Renal pelvis (tissue), 4 donors: ENCODE results near the gene LRTM2. TPM values are rescaled to one million over a fixed set of nuclear protein-coding genes. Genes with fewer than 3 reads are reported as not detected.

Experiments
- DNase-seq: peaks from one replicate; pipeline ENCODE4 v3.0.0-alpha.2; 2013
- polyA plus RNA-seq, 3 donors: library from polyadenylated mRNA; unstranded; fragments of 120-200 nt; gene quantifications; one replicate each; pipeline ENCODE4 v1.2.1, GENCODE V29; 2013; ENCODE audit not compliant: insufficient read length in 3 of 3

The LRTM2 gene
- polyA plus RNA-seq, 3 donors, result 0.13 to 0.75 (median 0.67) TPM

DNA sequence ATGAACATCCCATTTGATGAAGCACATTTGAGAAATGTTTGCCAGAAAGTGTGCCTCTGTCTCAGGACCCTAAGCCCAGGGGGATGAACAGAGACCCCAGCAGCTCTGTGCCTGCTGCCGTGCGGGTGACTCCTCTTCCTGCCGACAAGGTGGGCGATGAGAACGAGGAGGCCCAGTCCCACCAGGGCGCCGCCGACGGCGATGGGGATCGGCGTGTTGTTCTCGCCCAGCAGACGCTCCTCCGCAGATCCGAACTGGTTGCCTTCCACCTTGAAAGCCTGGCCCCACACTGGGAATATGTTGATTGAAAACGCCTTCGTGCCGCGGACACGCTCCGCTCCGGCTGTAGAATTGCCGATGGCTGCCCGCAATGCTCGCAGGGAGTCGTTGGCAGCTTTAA, 44.1 kb downstream of the LRTM2 start:
- no peak for DNase-seq

DNA sequence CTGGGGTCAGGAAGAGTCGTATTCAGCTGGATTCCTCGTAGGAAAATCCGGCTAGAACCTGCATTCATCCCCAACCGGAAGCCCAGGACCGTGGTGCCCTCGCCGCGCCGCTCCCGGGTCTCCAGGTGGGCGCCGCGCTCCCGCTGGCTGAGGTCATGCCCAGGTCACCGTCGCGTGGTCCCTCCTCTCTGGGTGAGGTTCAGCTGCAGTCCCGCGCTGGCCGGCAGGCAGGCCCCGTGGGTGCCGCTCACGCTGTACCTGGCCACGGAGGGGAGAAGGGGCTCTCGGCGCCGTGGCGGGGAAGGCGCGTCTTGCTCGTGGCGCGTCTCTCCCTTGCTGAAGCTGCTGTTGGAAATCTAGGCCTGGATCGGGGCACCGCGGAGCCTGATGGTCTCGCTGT, 44.5 kb downstream of the LRTM2 start:
- DNase-seq, result no peak

DNA sequence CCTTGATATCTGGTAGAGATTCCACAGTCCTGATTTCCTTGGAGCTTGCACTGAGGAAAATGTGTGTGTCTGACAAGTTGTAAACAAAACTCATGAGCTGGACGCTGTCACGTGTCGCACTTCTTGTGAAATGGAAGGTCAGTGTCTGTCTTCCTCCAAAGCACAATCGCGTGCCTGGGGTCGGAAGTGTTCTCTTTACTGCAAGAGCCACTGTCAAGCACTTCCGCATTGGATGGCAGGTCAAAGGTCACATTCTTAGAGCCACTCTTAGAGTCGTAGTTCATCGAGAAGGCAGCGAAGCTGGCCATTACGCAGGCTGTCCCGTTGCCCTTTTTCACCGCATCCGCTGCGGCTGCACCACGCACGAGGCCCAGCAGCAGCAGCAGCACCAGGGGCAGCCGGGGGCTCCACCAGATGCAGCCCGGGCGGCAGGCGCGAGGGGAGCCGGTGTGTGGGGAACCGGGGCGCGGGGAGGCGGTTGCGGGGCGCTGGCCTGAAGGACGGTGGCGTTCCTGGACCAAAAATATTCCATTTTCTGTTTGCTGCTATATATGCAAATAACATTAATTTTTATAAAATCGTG, 45.0 kb downstream of the LRTM2 start:
- no peak for DNase-seq

DNA sequence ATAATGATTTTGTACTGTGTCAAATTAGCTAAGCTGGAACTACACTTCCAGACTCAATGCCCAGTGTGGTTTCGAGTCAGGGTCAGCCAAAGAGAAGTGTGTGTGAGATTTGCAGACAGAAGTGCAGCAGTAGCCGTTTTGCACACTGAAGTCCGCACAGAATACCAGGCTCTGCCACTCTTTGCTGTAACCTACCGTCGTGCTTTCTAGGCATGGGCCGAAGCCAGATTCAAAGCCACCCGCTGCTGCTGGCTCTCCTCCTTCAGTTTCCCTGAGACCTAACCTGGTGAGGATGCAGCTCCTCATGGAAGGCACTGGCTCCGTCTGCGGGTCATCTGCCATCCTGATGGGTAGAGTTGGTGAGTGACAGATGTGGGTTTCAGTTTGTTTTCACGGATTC, 48.8 kb downstream of the LRTM2 start:
- no peak for DNase-seq

DNA sequence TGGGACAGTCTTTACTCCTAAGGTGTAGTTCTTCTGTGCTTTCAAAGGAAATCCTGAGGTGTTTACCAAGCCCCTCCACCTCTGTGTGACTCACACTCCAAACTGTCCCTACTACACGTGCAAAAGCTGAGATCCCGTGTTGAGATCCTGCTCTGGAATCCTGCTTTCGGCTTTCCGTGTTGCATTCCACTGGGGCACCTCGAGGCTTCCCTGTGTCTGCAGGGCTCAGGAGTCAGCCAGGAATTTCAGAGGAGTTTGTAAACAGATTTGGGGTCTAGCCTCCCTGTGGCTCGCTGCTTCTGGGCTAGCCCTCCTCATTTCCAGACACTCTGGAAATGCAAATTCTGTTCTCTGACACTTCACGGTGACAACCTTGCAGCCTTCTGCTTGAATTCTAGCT, 49.7 kb downstream of the LRTM2 start:
- no peak for DNase-seq

DNA sequence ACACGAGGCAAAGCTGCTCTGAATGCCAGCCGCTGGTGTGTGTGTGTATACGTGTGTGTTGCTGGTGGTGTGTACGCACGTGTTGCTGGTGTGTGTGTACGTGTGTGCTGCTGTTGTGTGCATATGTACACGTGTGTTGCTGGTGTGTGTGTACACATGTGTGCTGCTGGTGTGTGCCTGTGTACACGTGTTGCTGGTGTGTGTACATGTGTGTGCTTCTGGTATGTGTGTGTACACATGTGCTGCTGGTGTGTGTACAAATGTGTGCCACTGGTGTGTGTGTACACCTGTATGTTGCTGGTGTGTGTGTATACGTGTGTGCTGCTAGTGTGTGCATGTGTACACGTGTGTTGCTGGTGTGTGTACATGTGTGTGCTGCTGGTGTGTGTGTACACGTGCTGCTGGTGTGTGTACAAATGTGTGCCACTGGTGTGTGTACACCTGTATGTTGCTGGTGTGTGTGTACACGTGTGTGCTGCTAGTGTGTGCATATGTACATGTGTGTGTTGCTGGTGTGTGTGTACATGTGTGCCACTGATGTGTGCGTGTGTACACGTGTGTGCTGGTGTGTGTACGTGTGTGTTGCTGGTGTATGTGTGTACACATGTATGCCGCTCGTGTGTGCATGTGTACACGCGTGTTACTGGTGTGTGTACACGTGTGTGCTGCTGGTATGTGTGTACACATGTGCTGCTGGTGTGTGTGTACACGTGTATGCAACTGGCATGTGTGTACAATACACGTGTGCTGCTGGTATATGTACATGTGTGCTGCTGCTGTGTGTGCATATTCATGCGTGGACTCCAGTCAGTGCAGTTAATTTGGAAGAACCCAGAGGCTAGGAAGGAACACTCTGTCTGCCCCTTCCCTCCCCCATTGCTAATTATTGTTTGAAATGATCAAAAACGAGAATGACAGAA, 50.9 kb downstream of the LRTM2 start:
- DNase-seq, result no peak

DNA sequence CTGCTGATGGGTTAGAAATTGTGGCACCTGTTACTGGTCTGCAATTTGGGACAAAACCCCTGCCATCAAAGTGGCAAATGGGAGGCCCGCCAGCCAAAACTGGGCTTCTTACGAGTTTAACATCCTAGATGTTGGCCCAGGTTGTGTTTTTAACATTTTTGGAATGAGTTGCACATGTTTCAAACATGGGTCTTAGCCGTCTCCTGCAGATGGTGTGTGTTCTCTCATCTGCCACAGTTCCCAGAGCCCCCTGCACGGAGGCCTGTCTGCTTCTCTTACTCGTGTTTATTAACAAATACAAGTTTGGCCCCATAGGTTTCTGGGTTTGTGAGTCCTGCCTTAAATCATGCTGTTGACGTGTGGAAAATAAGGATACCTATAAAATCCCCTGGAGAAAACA, 51.6 kb downstream of the LRTM2 start:
- DNase-seq, result no peak

DNA sequence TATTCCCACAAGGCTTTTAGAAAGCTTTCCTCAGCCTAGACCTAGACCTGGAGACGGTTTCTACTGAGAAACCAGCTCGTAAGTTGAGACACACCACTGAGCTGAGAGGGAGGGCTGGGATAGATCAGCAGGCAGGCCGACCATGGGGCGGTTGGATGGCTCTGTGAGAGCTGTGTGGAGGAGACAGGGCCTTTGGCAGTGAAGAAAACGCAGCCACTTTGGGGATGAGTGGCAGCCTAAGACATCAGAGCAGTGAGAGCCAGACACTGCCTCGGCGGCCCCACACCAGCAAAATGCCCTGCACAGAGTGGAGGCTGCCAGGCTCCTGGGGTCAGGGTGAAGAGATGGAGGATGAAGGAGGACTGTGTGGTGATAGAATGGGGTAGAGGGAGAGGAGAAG, 52.1 kb downstream of the LRTM2 start:
- DNase-seq, result no peak

DNA sequence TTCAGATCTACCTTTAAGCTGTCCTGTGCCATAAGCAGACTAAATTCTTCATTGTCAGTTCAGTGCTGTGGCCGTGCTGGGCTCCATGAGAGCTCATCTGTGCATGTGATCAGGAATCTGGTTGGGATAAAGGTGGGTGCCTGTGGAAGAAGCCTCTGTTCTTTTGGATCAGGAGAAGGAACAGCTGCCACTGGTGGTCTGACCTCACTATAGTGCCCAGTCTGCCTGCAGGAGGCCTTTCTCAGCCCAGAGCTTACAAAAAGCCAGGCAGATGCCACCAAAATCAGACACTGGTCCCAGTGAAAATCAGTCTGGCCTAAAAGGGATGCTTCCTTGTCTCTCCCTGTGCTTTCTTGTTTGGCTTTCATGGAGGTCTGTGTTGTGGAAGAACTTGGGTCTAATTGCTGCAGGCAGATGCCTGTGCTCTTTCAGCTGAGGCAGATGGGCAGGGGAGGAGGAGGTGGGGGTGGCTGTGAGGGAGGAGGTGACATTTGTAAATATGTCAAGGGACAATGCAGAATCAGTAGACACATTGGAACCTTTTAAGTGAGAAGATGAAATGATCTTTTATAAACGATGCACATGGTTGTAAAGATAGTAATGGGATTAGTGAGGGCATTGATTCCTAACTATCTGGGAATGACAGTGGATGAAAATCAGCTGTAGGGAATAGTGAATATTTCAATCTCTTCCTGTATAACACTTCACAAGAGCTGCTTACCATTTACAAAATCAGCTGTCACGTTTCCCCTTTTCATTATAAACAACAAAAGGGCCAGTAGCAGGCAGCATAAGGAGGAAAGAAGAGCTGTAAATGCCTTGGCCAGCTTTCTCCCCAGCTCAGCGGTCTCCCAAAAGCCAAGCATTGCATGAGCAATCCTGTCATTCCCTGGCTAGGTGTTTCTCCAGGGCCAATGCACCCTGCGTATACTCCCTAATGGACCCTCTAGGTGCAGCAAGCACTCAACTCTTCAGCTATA, 53.5 kb downstream of the LRTM2 start:
- DNase-seq, result peak; percentile 21

DNA sequence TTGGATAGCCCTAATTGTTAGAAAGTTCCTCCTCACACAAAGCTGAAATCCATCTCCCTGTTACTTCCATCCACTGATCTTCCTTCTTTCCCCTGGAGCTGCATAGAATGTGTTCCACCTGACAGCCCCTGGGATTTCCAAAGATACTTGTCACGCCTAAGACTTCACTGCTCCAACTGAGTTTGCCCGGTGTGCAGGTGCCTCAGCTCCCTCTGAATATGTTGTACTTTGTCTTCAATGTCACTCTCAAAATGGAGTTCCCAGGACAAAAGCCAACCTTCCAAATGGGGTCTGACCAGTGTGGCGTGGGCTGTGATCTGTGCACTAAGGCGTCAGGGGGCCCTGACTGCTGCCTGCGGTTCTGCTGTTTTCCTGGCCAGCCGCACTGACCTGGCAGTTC, 55.2 kb downstream of the LRTM2 start:
- DNase-seq, result no peak

DNA sequence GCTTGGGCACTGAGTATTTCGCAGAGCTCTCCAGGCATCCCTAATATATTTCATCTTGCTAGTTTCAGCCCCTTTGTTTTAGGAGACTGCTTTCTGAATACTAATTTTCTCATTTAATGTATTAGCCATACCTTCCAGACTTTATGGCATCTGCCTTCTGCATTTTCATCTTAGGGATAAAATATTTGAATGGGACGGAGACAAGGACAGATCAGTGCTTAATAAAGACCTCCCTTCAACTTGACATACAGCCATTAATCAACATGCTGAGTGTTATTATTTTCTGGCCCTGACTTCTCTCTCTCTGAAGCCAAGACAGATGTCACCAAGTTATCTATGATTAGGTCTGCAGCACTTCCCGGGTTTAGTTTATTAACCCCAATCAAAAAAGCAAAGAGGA, 55.7 kb downstream of the LRTM2 start:
- no peak for DNase-seq

DNA sequence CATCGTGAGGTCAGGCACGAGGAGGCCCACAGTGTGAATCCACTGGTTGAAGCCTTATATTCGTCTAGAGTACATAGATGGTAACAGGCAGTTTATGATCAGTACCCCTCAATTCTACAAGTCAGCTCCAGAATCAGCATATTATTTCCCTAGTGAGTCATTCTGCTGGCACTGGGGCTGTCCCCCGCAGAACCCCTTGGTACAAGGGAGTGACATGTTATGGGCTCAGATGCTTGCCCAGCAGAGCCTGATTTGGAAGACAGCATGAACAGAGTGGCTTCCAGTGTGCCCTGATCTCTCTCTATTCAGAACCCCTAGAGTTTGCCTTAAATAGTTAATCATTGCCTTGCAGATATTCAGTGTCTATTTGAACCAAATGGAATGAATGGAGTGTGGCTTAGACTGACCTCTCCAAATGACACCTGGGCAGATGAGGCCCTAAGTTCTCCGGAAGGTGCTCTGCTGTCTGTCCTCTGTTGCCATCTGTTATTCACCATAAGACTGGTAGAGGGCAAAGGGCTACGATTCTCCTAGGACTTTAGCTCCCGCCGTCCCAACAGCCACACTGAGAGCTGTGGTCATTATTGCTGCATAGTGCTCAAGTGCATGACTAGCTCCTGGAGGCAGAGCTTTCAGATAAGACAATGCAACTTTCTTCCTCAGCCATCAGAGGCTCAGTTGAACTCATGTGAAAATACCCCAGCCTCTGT, 57.0 kb downstream of the LRTM2 start:
- DNase-seq, result no peak

DNA sequence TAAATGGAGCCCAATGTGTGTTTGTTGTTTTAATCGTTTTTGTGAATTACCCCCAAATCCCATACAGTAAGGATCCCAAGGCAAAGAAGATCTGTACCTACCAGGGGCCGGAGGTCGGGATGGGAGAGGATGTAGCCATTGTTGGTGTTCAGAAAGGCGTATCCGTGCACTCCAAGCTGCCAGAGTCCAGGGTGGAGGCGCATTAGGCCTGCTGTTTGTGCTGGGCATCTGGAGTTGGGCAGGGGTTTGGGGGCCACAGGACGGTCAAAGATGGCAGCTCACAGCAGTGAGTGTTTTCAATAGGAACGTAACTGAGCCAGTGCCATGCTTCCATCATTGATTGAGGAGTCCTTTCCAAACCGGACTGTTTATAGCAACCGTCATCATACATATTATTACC, 57.8 kb downstream of the LRTM2 start:
- DNase-seq, result no peak

DNA sequence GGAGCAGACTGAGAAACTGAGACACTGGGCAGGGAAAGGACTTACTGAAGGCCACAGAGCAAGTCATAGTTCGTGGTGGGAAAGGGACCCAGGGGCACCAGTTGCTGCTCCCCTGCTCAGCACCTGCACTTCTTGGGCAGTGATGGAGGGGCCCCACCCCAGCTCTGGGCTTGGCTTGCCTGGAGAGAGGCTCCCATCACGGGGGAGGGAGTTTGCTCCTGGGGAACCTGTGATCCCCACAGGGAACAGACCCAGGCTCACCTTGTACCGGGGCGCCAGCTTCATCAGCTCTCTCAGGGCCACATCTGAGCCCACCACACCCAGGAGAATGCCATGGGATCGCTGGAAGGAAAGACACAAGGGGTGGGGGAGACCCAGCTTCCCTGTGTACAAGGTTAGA, 58.3 kb downstream of the LRTM2 start:
- DNase-seq, result no peak

DNA sequence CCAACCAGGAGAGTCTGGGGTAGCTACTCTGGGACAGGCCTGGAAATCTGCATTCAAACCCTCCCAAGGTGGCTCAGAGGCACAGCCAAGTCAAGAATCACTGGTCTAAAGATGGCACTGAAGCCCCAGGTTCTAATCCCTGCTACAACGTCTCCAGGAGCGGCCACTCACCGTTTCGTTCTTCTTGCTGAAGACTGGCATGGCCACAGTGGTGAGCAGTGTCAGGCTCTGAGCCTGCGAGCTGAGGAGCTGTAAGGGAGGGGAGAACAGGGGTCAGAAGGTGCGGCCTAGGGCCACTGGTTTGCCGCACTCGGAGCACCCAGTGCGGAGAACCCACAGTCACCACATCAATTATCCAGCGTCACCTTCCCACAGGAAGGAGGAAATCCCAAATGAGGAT, 59.3 kb downstream of the LRTM2 start:
- no peak for DNase-seq

DNA sequence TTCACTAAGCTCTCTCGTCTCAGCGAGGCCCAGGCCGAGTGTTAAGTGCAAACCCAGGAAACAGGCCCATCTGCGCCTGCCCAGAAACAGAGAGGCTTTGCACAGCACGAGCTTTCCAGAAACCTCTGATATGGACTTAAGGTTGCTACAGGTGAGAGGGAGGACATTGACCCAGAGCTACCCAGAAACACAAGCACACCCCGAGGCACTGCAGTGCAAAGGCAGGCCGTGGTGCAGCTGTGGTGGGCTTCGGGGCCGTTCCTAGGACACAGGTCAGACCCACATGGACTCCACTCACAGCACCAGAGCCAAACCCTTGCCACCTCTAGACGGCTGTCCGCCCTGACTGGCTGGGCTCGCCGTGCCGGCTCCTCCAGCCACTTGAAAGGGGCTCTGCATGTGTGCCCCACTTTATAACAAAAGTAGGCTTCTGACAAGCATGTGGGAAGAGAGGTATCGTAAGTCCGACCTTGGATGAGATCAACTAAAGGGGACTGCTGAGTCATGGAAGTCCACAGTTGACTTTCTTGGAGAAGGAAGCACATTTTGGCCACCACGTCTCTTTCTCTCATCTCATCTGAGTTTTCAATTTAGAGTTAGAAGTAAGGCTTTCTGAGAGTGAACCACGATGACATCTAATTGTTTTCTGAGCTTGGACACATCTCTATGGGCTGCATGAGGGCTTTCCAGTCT, 59.9 kb downstream of the LRTM2 start:
- no peak for DNase-seq

DNA sequence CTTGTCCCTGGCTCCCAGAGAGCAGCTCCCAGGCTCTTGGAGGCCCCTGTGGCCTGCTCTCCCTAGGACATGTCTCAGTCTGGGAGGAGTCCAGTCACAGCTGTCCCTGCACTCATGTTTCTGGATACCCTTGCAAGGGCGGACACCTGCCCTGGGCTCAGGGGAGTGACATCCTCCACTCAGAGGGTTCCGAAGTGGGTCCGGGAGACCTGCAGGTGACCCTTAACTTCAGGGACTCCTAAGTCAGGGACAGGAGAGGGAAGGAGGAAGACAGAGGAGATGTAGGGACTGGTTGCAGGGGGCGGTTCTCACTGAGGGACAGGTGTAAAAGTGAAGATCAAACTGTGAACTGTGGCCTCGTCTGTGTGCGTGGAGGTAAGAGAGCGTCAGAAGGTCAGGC, 60.5 kb downstream of the LRTM2 start:
- DNase-seq, result no peak

DNA sequence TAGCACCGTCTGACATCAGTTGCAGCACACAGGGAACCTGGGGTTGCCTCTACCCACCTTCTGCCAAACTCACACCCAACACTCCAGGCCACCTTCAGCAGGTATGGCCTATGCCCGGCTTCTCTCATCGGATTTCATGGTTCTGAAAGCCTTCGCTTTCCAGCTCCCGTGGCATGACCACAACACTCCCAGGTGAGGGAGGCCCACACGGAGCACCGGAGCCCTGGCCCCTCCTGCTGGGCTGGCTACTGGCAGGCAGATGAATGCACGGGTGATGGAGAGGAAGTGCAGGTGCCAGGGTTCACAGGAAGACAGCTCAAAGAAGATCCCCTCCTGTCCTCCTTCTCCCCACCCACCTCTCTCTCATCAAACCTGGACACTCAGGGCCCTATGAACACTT, 60.9 kb downstream of the LRTM2 start:
- no peak for DNase-seq

DNA sequence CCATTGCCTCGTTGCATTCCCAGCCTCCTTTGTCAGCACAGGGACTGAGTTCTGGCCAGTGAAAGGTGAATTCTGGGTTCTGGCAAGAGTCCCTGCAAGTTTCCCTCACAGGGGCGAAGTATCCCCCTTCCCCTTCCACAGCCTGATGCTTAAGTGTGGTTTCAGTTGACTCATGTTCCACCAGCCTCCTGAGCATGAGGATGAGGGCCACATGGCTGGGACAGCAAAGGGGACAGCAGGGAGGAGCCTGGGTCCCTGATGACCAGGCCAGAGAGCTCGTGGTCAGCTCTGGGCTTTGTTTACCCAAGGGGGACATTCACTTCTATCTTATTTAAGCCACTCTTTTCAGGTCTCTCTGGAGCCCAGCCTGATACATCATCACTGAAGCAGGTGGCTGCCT, 61.6 kb downstream of the LRTM2 start:
- no peak for DNase-seq

DNA sequence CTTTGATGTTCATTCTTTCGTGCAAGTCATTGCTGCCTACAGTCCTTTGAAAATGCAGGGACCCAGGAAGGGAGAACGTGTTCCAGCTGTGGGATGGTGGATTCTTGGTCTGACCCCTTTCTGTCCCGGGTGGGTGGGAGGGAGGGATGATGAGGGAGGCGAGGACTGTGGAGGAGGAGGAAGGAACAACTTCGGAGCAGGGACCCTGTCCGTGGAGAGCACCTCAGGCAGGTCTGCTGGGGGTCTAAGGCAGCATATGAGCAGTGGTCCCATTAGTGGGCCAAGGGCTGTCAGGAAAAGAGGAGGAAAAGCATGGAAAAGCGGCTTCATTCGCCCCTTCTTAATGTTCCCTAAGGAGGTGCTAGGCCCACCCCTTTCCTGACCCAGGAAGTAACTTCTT, 62.0 kb downstream of the LRTM2 start:
- DNase-seq, result no peak

DNA sequence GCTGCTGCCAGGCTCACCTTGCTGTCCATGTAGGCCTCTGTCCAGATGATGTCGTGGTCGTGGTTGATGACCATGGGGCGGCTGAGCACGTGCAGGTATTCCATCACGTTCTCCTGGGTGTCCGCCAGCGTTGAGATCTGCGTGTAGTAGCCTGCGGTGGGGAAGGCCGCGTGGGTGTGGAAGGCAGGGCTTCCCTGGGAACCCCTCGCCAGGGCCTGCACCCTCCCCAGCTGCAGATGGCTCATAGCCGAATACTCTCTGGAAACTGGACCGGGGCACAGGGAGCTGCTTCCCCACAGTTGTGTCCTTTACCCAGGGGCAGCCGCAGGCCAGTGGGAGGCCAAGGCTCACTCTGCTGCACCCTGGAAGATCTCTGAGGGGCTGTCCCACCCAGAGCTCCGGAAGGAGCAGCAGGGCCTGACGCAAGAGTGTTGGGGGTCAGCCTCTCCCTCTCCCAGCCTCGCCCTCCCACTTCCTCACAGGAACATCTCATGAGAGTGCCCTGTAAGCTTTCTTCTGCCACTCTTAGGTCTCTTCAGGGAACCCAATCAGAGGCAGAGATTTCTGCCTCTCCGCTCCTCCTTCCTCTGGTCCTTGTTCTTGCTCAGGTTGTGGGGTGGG, 62.6 kb downstream of the LRTM2 start:
- DNase-seq, result no peak
